Keratinocyte (primary cell): ENCODE measurements around the gene LEFTY1. TPM values are rescaled to one million over a fixed set of nuclear protein-coding genes. Genes with fewer than 3 reads are reported as not detected.

Source experiments
- DNase-seq: peaks from one replicate; pipeline ENCODE4 v3.0.0-alpha.2; 2011; ENCODE audit warnings: low read depth, missing footprints, low spot score
- FAIRE-seq: peaks from 2 replicates; lab custom pipeline; 2011; peaks lifted over from hg19 to GRCh38; lab: Jason Lieb, UNC
- H2AFZ ChIP-seq: 2 replicates; pipeline ENCODE4 v1.6.0; 2012; ENCODE audit warnings: low read length, control low read depth, inconsistent platforms; ENCODE audit not compliant: control insufficient read depth
- H3K27ac ChIP-seq: 2 replicates; pipeline ENCODE4 v1.5.1; 2011; ENCODE audit warnings: low read length; ENCODE audit not compliant: control insufficient read depth, insufficient read depth
- H3K27me3 ChIP-seq: 3 replicates; pipeline ENCODE4 v1.6.0; 2011; ENCODE audit warnings: low read length; ENCODE audit not compliant: control insufficient read depth, insufficient read depth; ENCODE audit errors: extremely low read depth
- H3K36me3 ChIP-seq, 2 experiments: 2 replicates in 1 of 2; 3 replicates in 1 of 2; pipeline ENCODE4 v1.5.1; 2011; ENCODE audit warnings: low read length in 2 of 2, mild to moderate bottlenecking in 1 of 2; ENCODE audit not compliant: control insufficient read depth in 2 of 2, insufficient read depth in 2 of 2; ENCODE audit errors: extremely low read depth in 1 of 2
- H3K4me1 ChIP-seq: 3 replicates; pipeline ENCODE4 v1.5.1; 2011; ENCODE audit warnings: low read length; ENCODE audit not compliant: control insufficient read depth, insufficient read depth; ENCODE audit errors: extremely low read depth
- H3K4me2 ChIP-seq: 3 replicates; pipeline ENCODE4 v1.6.0; 2011; ENCODE audit warnings: low read depth, low read length; ENCODE audit not compliant: control insufficient read depth, insufficient read depth; ENCODE audit errors: extremely low read depth
- H3K4me3 ChIP-seq, 3 experiments: fragments of 200-600 bp in 1 of 3; sonication (generic) in 1 of 3; 2 replicates in 2 of 3; 3 replicates in 1 of 3; pipeline ENCODE4 v1.5.1; 2011 to 2016; ENCODE audit warnings: low read length in 3 of 3, mild to moderate bottlenecking in 3 of 3, control low read depth in 2 of 3, inconsistent platforms in 1 of 3, low read depth in 1 of 3, mixed read lengths in 1 of 3, mixed run types in 1 of 3, moderate library complexity in 1 of 3; ENCODE audit not compliant: control insufficient read depth in 2 of 3, insufficient read depth in 2 of 3; ENCODE audit errors: extremely low read depth in 1 of 3
- H3K79me2 ChIP-seq: 2 replicates; pipeline ENCODE4 v1.6.0; 2012; ENCODE audit warnings: low read length; ENCODE audit not compliant: control insufficient read depth, insufficient read depth
- H3K9ac ChIP-seq: 3 replicates; pipeline ENCODE4 v1.6.0; 2011; ENCODE audit warnings: low read length; ENCODE audit not compliant: control insufficient read depth, insufficient read depth; ENCODE audit errors: extremely low read depth
- H3K9me1 ChIP-seq: 3 replicates; pipeline ENCODE4 v1.6.0; 2011; ENCODE audit warnings: low read length; ENCODE audit not compliant: control insufficient read depth, insufficient read depth; ENCODE audit errors: extremely low read depth
- H3K9me3 ChIP-seq: 2 replicates; pipeline ENCODE4 v1.5.1; 2012; ENCODE audit warnings: low read depth, low read length; ENCODE audit not compliant: control insufficient read depth
- H4K20me1 ChIP-seq: 3 replicates; pipeline ENCODE4 v1.6.0; 2011; ENCODE audit warnings: low read length; ENCODE audit not compliant: control insufficient read depth, insufficient read depth; ENCODE audit errors: extremely low read depth
- EZH2 ChIP-seq: IDR thresholded peaks from one replicate; pipeline ENCODE4 v1.6.1; 2012; ENCODE audit warnings: inconsistent platforms, mild to moderate bottlenecking, low read length, moderate library complexity
- dilution Hi-C: fragments of 300-500 bp; cut with MboI; formaldehyde crosslinking; loops from one replicate; pipeline ENCODE4 v1.7.0; 2020; ENCODE audit warnings: low sequenced_read_pairs; ENCODE audit not compliant: extremely low pct_ligation_motif_present
- polyA plus RNA-seq, 5 experiments: library from polyadenylated mRNA; depleted of rRNA in 3 of 5; stranded (reverse) in 3 of 5; stranded (forward) in 1 of 5; unstranded in 1 of 5; fragments of >200 nt; gene quantifications; 1 replicate in 1 of 5; 2 replicates in 3 of 5; 3 replicates in 1 of 5; pipeline versions ENCODE4 v1.2.1 to v1.2.3, GENCODE V29; 2011 to 2012; ENCODE audit warnings: missing spikeins in 2 of 5, low read depth in 1 of 5, low replicate concordance in 1 of 5
- TF ChIP-seq, protein P1 (sequence below), 3 experiments: IDR thresholded peaks in 1 of 3; conservative IDR thresholded peaks in 1 of 3; optimal IDR thresholded peaks in 1 of 3; 2 replicates in 2 of 3; 3 replicates in 1 of 3; pipeline versions ENCODE3 to v1.5.1; 2011; ENCODE audit warnings: low read length in 3 of 3, mild to moderate bottlenecking in 3 of 3, moderate library complexity in 2 of 3, control low read depth in 1 of 3, inconsistent platforms in 1 of 3; ENCODE audit not compliant: insufficient read depth in 2 of 3; ENCODE audit errors: extremely low read depth in 1 of 3

LEFTY1 gene
- polyA plus RNA-seq, 1 donor (not counting 4 experiments of a cell fraction or from before 2014, with no cell fraction given): not detected

GRCh38 chr1:225918280-225918679, 29.3 kb upstream of the LEFTY1 start:
- Histone ChIP-seq H3K4me3 (no peak overlapping the region), H4K20me1 (peaks cover 7% of the 10 kb centered on the region), H3K9me3 (no peaks in the 10 kb centered on the region), H3K27ac (no peak overlapping the region), H3K9ac (no peak overlapping the region), H3K79me2 (peaks cover 6% of the 10 kb centered on the region), H3K4me2 (no peak overlapping the region), H3K9me1 (peaks cover 9% of the 10 kb centered on the region), H3K27me3 (no peaks in the 10 kb centered on the region), H3K4me1 (peaks cover 65% of the 10 kb centered on the region), H2AFZ (no peak overlapping the region), H3K36me3 (peaks cover 6 to 22% of the 10 kb centered on the region in 2 experiments)
- no peak for TF ChIP-seq EZH2
- TF ChIP-seq, protein P1, sequence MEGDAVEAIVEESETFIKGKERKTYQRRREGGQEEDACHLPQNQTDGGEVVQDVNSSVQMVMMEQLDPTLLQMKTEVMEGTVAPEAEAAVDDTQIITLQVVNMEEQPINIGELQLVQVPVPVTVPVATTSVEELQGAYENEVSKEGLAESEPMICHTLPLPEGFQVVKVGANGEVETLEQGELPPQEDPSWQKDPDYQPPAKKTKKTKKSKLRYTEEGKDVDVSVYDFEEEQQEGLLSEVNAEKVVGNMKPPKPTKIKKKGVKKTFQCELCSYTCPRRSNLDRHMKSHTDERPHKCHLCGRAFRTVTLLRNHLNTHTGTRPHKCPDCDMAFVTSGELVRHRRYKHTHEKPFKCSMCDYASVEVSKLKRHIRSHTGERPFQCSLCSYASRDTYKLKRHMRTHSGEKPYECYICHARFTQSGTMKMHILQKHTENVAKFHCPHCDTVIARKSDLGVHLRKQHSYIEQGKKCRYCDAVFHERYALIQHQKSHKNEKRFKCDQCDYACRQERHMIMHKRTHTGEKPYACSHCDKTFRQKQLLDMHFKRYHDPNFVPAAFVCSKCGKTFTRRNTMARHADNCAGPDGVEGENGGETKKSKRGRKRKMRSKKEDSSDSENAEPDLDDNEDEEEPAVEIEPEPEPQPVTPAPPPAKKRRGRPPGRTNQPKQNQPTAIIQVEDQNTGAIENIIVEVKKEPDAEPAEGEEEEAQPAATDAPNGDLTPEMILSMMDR (optimal IDR thresholded peaks at IDR 0.05 in 1 of 3, IDR thresholded peaks at IDR 0.05 in 1 of 3, conservative IDR thresholded peaks at IDR 0.05 in 1 of 3; ENCODE audit: extremely low read depth in 1 of 3, insufficient read depth in 2 of 3, low read length in 3 of 3): no peak
- FAIRE-seq (no peak), DNase-seq (no peak)
- dilution Hi-C loops: no loop called here

DNA sequence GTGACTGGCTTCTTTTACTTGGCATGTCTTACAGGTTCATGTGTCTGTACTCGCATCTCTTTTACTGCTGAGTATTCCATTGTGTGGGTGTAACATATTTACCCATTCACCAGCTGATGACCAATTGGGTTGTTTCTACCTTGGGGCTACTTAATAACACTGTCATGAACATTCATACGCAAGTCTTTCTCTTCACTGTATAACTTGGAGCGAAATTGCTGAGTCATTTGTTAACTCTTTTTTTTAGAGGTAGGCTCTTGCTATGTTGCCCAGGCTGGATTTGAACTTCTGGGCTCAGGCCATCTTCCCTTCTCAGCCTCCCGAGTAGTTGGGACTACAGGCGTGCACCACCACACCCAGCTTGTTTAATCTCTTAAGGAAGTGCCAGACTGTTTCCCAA, 28.6 kb upstream of the LEFTY1 start:
- peaks cover 7% of the 10 kb centered on the region for H4K20me1 ChIP-seq
- H3K79me2 ChIP-seq: peaks cover 5% of the 10 kb centered on the region
- H3K9me1 ChIP-seq: peaks cover 9% of the 10 kb centered on the region
- TF ChIP-seq, protein P1 (optimal IDR thresholded peaks at IDR 0.05 in 1 of 3, IDR thresholded peaks at IDR 0.05 in 1 of 3, conservative IDR thresholded peaks at IDR 0.05 in 1 of 3; ENCODE audit: extremely low read depth in 1 of 3, insufficient read depth in 2 of 3, low read length in 3 of 3): no peak
- no peak for TF ChIP-seq EZH2
- peak overlapping the region; percentile 40 for H3K27ac ChIP-seq
- peak overlapping the region; percentile 40 for H3K4me2 ChIP-seq
- peaks cover 6 to 22% of the 10 kb centered on the region in 2 experiments for H3K36me3 ChIP-seq
- FAIRE-seq (peak; percentile 89), DNase-seq (peak; percentile 91)
- H3K9ac ChIP-seq: no peak overlapping the region
- no peak overlapping the region for H3K4me3 ChIP-seq
- no peaks in the 10 kb centered on the region for H3K27me3 ChIP-seq
- H2AFZ ChIP-seq: no peak overlapping the region
- dilution Hi-C loops: no loop called here
- H3K4me1 ChIP-seq: peaks cover 58% of the 10 kb centered on the region
- no peaks in the 10 kb centered on the region for H3K9me3 ChIP-seq
